ENCODE data around the gene DPH5. TPM values are rescaled to one million over a fixed set of nuclear protein-coding genes. Genes with fewer than 3 reads are reported as not detected.
A peak's percentile ranks its signal among the peaks of the same experiment; 100 is the strongest.
"Not testable (repeated sequence)": the region's sequence is repeated elsewhere in the genome, so short reads cannot be mapped to it uniquely, and the experiment has no call there.

DPH5 gene, protein sequence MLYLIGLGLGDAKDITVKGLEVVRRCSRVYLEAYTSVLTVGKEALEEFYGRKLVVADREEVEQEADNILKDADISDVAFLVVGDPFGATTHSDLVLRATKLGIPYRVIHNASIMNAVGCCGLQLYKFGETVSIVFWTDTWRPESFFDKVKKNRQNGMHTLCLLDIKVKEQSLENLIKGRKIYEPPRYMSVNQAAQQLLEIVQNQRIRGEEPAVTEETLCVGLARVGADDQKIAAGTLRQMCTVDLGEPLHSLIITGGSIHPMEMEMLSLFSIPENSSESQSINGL
- total RNA-seq (10 to 100 TPM; 60.5 to 64.7 TPM), polyA plus RNA-seq (10 to 100 TPM; 41.8 to 62.4 (median 59.9) TPM), total RNA-seq (30.5 to 61.8 (median 44.4) reads per million in 6 experiments)

DNA sequence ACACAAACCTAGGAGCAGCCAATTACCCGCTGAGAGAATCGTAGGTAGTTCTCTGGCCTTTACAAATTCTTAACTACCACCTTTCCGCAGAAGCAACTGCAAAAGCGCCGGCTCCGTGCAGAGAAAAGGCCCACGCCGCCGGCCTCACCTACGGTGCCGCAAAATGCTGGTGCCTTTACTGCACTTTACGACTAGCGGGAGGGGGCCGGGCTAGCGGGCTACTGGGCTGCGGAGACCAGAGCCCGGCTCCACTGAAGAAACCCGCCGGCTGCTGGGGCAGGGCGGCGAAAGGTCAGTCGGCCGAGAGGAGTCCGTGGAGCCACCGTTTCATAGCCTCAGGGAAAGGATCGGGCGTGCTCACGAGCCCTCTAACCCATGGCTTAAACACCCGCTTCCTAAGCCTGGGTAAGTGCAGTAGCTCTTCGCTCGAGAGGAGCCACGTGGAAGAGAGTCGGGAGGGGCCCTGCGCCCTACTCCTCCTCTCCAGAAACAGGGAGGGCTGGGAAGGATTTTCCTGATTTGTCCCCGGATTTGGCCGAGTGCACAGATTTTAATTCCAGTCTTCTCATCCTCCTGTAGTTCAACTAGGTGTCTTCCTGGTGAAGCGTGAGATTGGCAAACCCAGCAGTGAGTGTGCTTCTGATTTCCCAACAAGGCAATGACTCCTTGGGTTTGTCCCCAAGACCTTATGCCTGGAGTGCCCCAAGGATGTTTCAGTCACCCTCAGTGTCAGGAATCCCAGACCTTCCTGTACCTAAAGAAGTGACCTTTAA lies at the start of gene DPH5:
Gene DPH5 (minus strand): TSS at position 128 of the 773 bp plus-strand sequence. CDS start 341 bp downstream, outside the sequence.
- ATAC-seq (peak; percentile 95), DNase-seq (peak; percentile 75 to 91 (median 84))
- no peaks in the 10 kb centered on the region for H3K27me3 Mint-ChIP-seq
- peak within 1 kb of the TSS; percentile 87 to 99 (median 92) for H3K4me3 Mint-ChIP-seq
- no peaks in the 10 kb centered on the region for H3K9me3 Mint-ChIP-seq
- peak within 1 kb of the TSS; percentile 93 to 100 (median 98) for H3K27ac Mint-ChIP-seq
- H3K4me1 Mint-ChIP-seq = peaks cover 25 to 84% (median 70%) of the 10 kb centered on the region in 4 donors
- POLR2A ChIA-PET = interaction anchor here (0.6 to 3.2 kb wide), 7 partner anchors 24 to 210 kb away, joined by 3 to 15 read pairs (median 3); partner anchors contain the start of gene S1PR1
- peaks cover 7 to 24% (median 24%) of the 10 kb centered on the region in 3 donors for H3K36me3 Mint-ChIP-seq

DNA sequence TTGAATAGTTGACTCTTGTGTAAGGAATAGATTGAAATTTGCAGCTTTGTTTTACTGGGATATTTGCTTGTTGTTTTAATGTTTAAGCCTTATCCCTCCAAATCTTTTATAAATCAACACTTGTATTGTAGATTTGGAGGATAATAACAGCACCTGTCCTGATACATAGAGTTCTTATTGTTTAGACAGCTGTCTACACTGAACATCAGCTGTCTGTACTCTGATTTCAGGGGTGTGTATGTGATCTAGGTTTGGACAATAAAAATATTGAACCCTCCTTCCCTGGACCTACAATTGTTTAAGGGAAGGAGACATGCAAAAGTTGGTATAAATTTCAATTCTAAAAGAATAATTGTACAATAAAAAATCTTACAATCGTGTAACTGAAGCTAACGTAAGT lies 48.3 kb upstream of the DPH5 start:
- Mint-ChIP-seq H3K36me3 (peaks cover 14 to 36% (median 20%) of the 10 kb centered on the region in 3 donors), H3K27ac (no peak overlapping the region), H3K4me1 (peaks cover 15 to 44% (median 33%) of the 10 kb centered on the region in 4 donors), H3K4me3 (no peak overlapping the region), H3K9me3 (peaks cover 0 to 3% (median 0%) of the 10 kb centered on the region in 9 donors), H3K27me3 (no peaks in the 10 kb centered on the region)
- ATAC-seq (no peak), DNase-seq (no peak)
- POLR2A ChIA-PET = no interaction called here

DNA sequence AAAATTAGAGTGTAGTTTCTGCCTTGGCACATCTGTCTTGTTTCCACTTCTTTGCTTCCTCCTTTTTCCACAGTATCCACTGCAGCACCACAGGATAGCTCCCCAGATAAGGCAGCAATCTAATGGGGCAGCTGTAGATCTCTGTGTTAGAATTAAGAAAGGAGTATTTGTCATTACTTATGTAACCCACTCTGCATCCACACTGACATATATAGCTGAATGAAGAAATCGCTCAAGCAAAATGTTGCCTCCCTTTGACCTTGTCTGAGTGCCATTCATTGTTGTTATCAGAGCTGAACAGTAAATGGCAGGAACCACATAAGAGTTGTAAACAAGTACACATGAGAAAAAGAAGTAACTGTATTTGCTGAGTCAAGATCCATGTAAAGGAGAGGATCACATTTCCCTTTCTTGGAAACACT lies 45.9 kb upstream of the DPH5 start:
- DNase-seq (no peak), ATAC-seq (no peak)
- Mint-ChIP-seq H3K4me3 (peak overlapping the region in 1 of 10 donors; percentile 34), H3K27ac (peak overlapping the region in 6 of 10 donors; percentile 7 to 85 (median 52)), H3K27me3 (no peaks in the 10 kb centered on the region), H3K36me3 (peaks cover 5 to 22% (median 8%) of the 10 kb centered on the region in 3 donors), H3K9me3 (peaks cover 0 to 3% (median 0%) of the 10 kb centered on the region in 9 donors), H3K4me1 (peaks cover 20 to 55% (median 49%) of the 10 kb centered on the region in 4 donors)
- POLR2A ChIA-PET = interaction anchor here (0.9 kb wide), 1 partner anchor 166 kb away, joined by 4 read pairs; the partner anchor contains the start of gene S1PR1

DNA sequence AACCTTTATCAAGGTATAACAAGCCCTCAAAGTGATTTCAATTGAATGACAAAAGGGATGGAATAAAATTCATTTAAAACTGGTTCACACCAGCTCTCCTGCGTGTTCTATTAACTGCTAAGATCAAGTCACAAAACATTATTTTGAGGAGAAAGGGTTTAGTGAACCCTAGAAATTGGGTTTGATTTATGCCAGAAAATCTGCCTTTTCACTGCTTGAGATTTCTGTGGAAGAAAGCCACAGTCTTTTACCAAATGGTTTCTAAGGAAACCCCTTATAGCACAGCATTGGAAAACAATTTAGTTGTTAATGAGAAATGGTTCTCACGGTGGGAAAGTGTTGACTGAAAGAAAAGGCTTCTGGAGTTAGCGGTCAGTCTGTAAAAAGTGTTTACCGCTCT lies 43.6 kb upstream of the DPH5 start:
- POLR2A ChIA-PET = interaction anchor here (0.6 kb wide), 1 partner anchor 142 kb away, joined by 3 read pairs; no protein-coding TSS in a partner anchor
- H3K27ac Mint-ChIP-seq = peak overlapping the region in 3 of 10 donors; percentile 38 to 78 (median 48)
- peaks cover 0 to 10% (median 5%) of the 10 kb centered on the region in 3 donors for H3K36me3 Mint-ChIP-seq
- peak overlapping the region in 1 of 10 donors; percentile 8 for H3K4me3 Mint-ChIP-seq
- ATAC-seq (no peak), DNase-seq (no peak)
- H3K9me3 Mint-ChIP-seq = peaks cover 0 to 3% (median 0%) of the 10 kb centered on the region in 9 donors
- peaks cover 24 to 74% (median 66%) of the 10 kb centered on the region in 4 donors for H3K4me1 Mint-ChIP-seq
- H3K27me3 Mint-ChIP-seq = no peaks in the 10 kb centered on the region

DNA sequence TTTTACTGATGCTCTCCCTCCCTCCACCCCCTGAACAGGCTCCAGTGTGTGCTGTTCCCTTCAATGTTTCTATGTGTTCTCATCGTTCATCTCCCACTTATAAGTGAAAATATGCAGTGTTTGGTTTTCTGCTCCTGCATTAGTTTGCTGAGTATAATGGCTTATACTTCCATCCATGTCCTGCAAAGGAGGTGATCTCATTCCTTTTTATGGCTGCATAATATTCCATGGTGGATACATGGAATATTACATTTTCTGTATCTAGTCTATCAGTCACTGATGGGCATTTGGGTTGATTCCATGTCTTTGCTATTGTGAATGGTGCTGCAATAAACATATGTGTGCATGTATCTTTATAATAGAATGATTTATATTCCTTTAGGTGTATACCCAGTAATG lies 41.4 kb upstream of the DPH5 start:
- not testable (repeated sequence) for DNase-seq, H3K27me3 Mint-ChIP-seq, ATAC-seq, H3K9me3 Mint-ChIP-seq, H3K36me3 Mint-ChIP-seq
- H3K27ac Mint-ChIP-seq = peak overlapping the region; percentile 85 to 97 (median 90)
- POLR2A ChIA-PET = interaction anchor here (1.0 kb wide), 1 partner anchor 171 kb away, joined by 3 read pairs; no protein-coding TSS in a partner anchor
- peak overlapping the region in 5 of 10 donors; percentile 9 to 49 (median 26) for H3K4me3 Mint-ChIP-seq
- H3K4me1 Mint-ChIP-seq = peaks cover 25 to 73% (median 65%) of the 10 kb centered on the region in 4 donors

DNA sequence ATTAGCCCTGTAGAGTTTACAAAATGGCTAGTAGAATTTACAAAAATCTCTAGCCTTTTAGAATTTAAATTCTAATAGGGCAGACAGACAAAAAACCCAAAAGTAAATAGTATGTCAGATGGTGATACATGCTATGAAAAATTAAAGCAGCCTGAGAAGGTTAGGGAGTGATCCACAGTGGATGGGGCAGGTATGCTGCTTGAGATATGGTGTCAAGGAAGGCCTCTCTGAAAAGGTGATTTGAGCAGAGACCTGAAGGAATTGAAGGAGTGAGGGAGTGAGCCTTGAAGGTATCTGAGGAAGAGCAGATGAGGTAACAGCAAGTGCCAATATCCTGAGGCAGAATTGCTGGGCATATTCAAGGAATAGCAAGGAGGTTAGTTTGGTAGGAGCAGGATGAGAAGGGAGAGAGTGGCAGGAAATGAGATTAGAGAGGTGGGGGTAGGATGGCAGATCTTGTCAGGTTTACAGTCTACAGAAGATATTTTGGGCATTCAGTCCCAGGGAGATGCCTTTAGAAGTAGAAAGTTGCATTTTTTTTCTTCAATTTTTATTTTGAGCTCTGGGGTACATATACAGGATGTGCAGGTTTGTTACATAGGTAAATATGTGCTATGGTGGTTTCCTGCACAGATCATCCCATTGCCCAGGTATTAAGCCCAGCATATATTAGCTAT lies 40.8 kb upstream of the DPH5 start:
- DNase-seq (peak in 3 of 10 donors; percentile 14 to 24 (median 20)), ATAC-seq (peak; percentile 51 to 54)
- Mint-ChIP-seq H3K36me3 (peaks cover 0 to 6% (median 0%) of the 10 kb centered on the region in 3 donors), H3K27ac (peak overlapping the region; percentile 85 to 97 (median 90)), H3K4me3 (peak overlapping the region in 8 of 10 donors; percentile 15 to 80 (median 64)), H3K4me1 (peaks cover 22 to 72% (median 66%) of the 10 kb centered on the region in 4 donors), H3K9me3 (peaks cover 0 to 3% (median 0%) of the 10 kb centered on the region in 9 donors), H3K27me3 (no peaks in the 10 kb centered on the region)
- POLR2A ChIA-PET = interaction anchor here (1.0 kb wide), 1 partner anchor 171 kb away, joined by 3 read pairs; no protein-coding TSS in a partner anchor

DNA sequence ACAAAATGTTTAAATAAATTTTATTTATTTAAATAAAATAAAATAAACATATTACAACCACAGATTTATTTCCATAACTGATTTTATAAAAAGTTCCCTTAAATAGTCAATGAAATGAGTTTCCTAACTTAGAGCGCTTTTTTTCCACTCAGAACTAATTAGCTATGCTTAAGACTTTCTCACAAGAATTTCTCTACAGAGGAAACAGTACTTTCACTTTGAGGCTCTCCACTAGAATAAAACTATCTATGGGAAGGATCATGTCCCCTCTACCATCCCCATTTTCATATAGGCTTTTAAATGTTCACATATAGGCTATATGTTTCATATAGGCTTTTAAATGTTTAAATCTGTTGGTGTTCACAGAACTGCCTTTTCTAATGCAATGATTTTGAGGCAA lies 40.0 kb upstream of the DPH5 start:
- Mint-ChIP-seq H3K4me3 (peak overlapping the region; percentile 15 to 80 (median 66)), H3K36me3 (peaks cover 0 to 6% (median 2%) of the 10 kb centered on the region in 3 donors), H3K9me3 (peaks cover 0 to 3% (median 0%) of the 10 kb centered on the region in 9 donors), H3K27ac (peak overlapping the region; percentile 85 to 97 (median 90)), H3K27me3 (no peaks in the 10 kb centered on the region), H3K4me1 (peaks cover 21 to 65% (median 60%) of the 10 kb centered on the region in 4 donors)
- DNase-seq (peak in 2 of 10 donors; percentile 22 to 27), ATAC-seq (peak; percentile 56 to 66)
- POLR2A ChIA-PET = interaction anchor here (0.9 to 1.0 kb wide), 4 partner anchors 11 to 171 kb away, joined by 3 to 4 read pairs (median 3); partner anchors contain the start of gene S1PR1

DNA sequence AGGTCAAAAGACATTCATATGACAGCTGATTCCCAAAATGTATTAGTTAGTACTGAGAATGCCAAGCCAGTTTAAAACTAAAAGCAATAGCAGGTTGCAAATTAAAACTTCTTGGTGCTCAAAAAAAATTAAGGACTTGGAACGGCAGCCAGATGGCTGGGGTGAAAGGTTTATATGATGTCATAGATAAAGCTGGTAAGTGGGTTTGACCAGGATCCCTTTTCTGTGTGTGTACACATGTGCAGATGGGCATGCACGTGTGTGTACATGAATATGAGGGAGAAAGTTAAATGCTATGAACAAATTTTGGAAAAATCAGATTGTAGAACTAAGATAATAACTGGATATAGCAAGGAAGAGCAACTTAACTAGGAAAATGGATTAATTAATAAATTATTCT lies 39.1 kb upstream of the DPH5 start:
- DNase-seq (no peak), ATAC-seq (no peak)
- Mint-ChIP-seq H3K4me1 (peaks cover 18 to 66% (median 58%) of the 10 kb centered on the region in 4 donors), H3K36me3 (peaks cover 0 to 8% (median 6%) of the 10 kb centered on the region in 3 donors), H3K9me3 (peaks cover 0 to 3% (median 0%) of the 10 kb centered on the region in 9 donors), H3K27ac (peak overlapping the region; percentile 13 to 97 (median 78)), H3K27me3 (no peaks in the 10 kb centered on the region), H3K4me3 (peak overlapping the region in 1 of 10 donors; percentile 30)
- POLR2A ChIA-PET = interaction anchor here (1.2 to 1.5 kb wide), 2 partner anchors 11 to 172 kb away, joined by 3 read pairs; partner anchors contain the start of gene S1PR1

DNA sequence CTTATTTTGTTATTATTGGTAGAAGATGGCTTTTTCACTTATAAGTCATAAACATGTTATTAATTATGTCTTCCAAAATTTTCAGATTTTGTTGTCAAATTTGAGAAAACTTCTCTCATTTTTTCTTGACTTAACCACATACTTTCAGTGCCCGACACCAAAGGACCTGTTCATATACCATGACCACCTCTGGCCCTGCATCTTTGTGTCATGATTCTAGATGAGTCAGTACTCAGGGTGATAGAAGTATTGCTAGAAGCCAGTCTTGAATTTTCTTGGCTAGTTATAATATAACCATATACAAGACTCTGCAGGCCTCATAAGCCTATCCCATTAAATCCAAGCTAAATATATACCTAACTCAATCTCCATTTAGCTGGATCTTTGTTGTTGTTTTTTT lies 35.4 kb upstream of the DPH5 start:
- H3K27me3 Mint-ChIP-seq = no peaks in the 10 kb centered on the region
- H3K4me1 Mint-ChIP-seq = peaks cover 9 to 45% (median 32%) of the 10 kb centered on the region in 4 donors
- H3K9me3 Mint-ChIP-seq = peaks cover 0 to 5% (median 2%) of the 10 kb centered on the region in 9 donors
- no peak for ATAC-seq
- DNase-seq = no peak
- no peak overlapping the region for H3K4me3 Mint-ChIP-seq
- POLR2A ChIA-PET = no interaction called here
- peaks cover 5 to 16% (median 14%) of the 10 kb centered on the region in 3 donors for H3K36me3 Mint-ChIP-seq
- peak overlapping the region in 1 of 10 donors; percentile 20 for H3K27ac Mint-ChIP-seq

DNA sequence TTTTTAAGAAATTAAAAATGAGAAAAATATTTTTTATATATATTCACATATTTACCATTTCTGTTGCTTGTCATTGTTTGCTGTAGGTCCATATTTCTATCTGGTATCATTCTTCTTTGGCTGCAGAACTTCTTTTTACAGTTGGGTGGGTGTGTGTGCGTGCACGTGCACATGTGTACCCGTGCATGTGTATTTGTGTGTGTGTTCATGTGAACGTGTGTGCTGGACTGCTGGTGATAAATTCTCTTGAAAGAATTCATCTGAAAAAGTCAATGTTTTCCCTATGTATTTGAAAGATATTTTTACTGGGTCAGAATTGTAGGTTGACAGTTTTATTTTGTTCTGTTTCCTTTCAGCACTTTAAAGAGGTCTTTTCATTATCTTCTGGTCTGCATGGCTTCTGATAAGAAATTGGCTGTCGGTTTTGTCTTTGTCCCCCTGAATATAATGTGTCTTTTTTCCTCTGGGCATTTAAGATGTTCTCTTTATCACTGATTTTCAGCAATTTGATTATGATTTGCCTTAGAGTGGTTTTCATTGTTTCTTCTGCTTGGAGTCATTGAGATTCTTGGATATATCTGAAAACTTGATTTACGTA lies 34.5 kb upstream of the DPH5 start:
- peaks cover 12 to 40% (median 31%) of the 10 kb centered on the region in 4 donors for H3K4me1 Mint-ChIP-seq
- peaks cover 0 to 5% (median 2%) of the 10 kb centered on the region in 9 donors for H3K9me3 Mint-ChIP-seq
- H3K27ac Mint-ChIP-seq = peak overlapping the region in 1 of 10 donors; percentile 20
- POLR2A ChIA-PET = no interaction called here
- ATAC-seq = no peak
- H3K4me3 Mint-ChIP-seq = no peak overlapping the region
- no peaks in the 10 kb centered on the region for H3K27me3 Mint-ChIP-seq
- DNase-seq = no peak
- H3K36me3 Mint-ChIP-seq = peaks cover 5 to 16% (median 14%) of the 10 kb centered on the region in 3 donors

DNA sequence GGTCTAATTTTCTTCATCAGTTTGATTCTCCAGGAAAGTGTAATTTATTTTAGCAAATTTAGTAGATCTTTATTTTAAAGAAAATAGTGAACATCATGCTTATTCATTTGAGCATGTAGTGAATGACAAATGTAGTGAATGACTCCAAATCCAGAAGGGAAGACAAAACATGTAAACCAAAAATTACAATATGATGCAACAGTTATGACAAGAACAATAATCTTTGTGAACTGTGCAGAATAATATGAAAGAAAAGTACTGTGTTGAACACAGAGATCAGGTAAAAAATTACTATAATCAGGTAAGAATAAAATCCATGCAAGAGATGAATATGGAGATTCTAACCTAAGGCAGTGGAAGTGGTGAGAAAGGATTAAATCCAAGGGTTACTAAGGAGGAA lies 30.0 kb upstream of the DPH5 start:
- POLR2A ChIA-PET = interaction anchor here (0.7 kb wide), 1 partner anchor 11 kb away, joined by 3 read pairs; no protein-coding TSS in a partner anchor
- Mint-ChIP-seq H3K27me3 (no peaks in the 10 kb centered on the region), H3K27ac (peak overlapping the region in 3 of 10 donors; percentile 44 to 64 (median 47))

More for the DNA sequence above, 30.0 kb upstream of the DPH5 start:
- Mint-ChIP-seq H3K36me3 (peaks cover 10 to 22% (median 18%) of the 10 kb centered on the region in 3 donors), H3K4me1 (peaks cover 22 to 36% (median 27%) of the 10 kb centered on the region in 4 donors), H3K4me3 (no peak overlapping the region), H3K9me3 (peaks cover 0 to 5% (median 2%) of the 10 kb centered on the region in 9 donors)
- ATAC-seq = no peak
- DNase-seq = no peak
